ENCODE data around the gene AMH.

The AMH gene

DNA sequence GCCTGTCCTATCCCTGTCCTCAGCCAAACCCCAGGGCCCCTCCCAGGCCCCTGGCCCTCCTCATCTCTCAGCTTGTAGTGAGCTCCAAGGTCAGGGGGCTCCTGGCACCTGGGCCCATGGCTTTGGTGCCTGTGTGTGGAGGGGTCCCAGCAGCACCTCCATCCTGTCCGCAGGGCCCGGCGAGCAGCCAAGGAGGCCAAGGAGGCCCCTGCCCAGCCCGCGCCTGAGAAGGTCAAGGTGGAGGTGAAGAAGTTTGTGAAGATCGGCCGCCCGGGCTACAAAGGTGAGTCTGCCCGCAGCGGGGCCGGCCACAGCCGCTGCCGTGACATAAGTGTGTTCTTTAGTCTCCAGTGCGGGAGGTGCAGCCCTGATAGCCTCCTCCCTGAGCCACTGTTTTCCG is 3.9 kb upstream of the AMH start:
- Mint-ChIP-seq H3K27ac (no peak overlapping the region), H3K36me3 (peaks cover 37% of the 10 kb centered on the region), H3K4me3 (no peak overlapping the region), H3K4me1 (peaks cover 24% of the 10 kb centered on the region), H3K27me3 (peaks cover 12% of the 10 kb centered on the region), H3K9me3 (no peaks in the 10 kb centered on the region)
- no peak for DNase-seq
- CTCF ChIA-PET = interaction anchor here (1.2 kb wide), 1 partner anchor 9 kb away, joined by 3 read pairs; no protein-coding TSS in a partner anchor

DNA sequence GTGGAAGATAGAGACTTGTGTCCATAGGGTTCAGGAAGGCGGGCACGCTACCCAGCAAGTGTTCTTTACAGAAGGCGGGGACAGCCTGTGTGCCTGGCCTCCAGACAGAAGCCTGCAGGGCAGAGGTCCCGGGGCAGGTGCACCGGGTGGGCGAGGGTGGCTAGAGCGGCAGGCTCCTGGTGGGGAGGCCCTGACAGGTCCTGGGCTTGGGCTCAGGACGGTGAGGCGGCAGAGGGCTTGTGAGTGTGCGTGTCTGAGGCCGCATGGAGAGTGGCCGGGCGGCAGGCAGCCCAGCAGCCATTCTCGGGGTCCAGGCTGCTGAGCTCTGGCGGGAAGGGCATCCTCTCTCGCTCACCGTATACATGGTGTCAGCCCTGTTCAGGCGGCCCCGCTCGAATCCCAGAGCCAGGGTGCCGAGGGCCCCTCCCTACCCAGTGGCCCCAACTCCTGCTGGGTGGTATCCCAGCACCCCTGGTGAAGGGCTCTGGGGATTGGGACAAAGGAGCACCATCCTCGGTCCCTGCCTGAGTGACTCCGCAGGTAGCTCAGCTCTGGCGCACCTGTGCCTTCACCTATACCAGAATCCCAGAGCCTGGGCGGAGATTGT is 3.0 kb upstream of the AMH start:
- Mint-ChIP-seq H3K9me3 (no peaks in the 10 kb centered on the region), H3K27me3 (peaks cover 17% of the 10 kb centered on the region), H3K27ac (no peak overlapping the region), H3K4me3 (no peak overlapping the region), H3K4me1 (peaks cover 16% of the 10 kb centered on the region), H3K36me3 (peaks cover 30% of the 10 kb centered on the region)
- no peak for DNase-seq
- CTCF ChIA-PET = interaction anchor here (1.2 kb wide), 1 partner anchor 8 kb away, joined by 3 read pairs; no protein-coding TSS in a partner anchor

- no peaks in the 10 kb centered on the region for H3K9me3 Mint-ChIP-seq
- H3K4me3 Mint-ChIP-seq = no peak overlapping the region
- CTCF ChIA-PET = no interaction called here
- no peak overlapping the region for H3K27ac Mint-ChIP-seq
- H3K27me3 Mint-ChIP-seq = peaks cover 23% of the 10 kb centered on the region
- DNase-seq = no peak
- H3K36me3 Mint-ChIP-seq = peaks cover 26% of the 10 kb centered on the region
- peaks cover 10% of the 10 kb centered on the region for H3K4me1 Mint-ChIP-seq
These were observed 2.2 kb upstream of the AMH start for GRCh38 chr19:2246801-2247361.

GRCh38 chr19:2247433-2248101 is 1.6 kb upstream of the AMH start:
- Mint-ChIP-seq H3K27ac (no peak overlapping the region), H3K9me3 (no peaks in the 10 kb centered on the region), H3K27me3 (peaks cover 30% of the 10 kb centered on the region), H3K4me3 (no peak overlapping the region), H3K4me1 (peaks cover 10% of the 10 kb centered on the region), H3K36me3 (peaks cover 22% of the 10 kb centered on the region)
- CTCF ChIA-PET = no interaction called here
- no peak for DNase-seq

GRCh38 chr19:2248136-2249009 is 750 bp upstream of the AMH start:
- peaks cover 11% of the 10 kb centered on the region for H3K4me1 Mint-ChIP-seq
- H3K27ac Mint-ChIP-seq = no peak overlapping the region
- DNase-seq = no peak
- H3K36me3 Mint-ChIP-seq = peaks cover 19% of the 10 kb centered on the region
- CTCF ChIA-PET = interaction anchor here (1.8 kb wide), 1 partner anchor 26 kb away, joined by 5 read pairs; no protein-coding TSS in a partner anchor
- H3K4me3 Mint-ChIP-seq = no peak overlapping the region
- peaks cover 38% of the 10 kb centered on the region for H3K27me3 Mint-ChIP-seq
- H3K9me3 Mint-ChIP-seq = no peaks in the 10 kb centered on the region

- CTCF ChIA-PET = interaction anchor here (1.8 kb wide), 1 partner anchor 24 kb away, joined by 5 read pairs; no protein-coding TSS in a partner anchor
- no peaks in the 10 kb centered on the region for H3K9me3 Mint-ChIP-seq
- H3K4me1 Mint-ChIP-seq = peaks cover 18% of the 10 kb centered on the region
These were observed 1.0 kb downstream of the AMH start for GRCh38 chr19:2249880-2250765.

GRCh38 chr19:2250766-2251105 is 1.6 kb downstream of the AMH start:
- H3K27me3 Mint-ChIP-seq = peaks cover 58% of the 10 kb centered on the region

More at GRCh38 chr19:2249880-2250765, 1.0 kb downstream of the AMH start:
- H3K27me3 Mint-ChIP-seq = peaks cover 53% of the 10 kb centered on the region
- no peak for DNase-seq
- H3K36me3 Mint-ChIP-seq = peaks cover 9% of the 10 kb centered on the region
- H3K4me3 Mint-ChIP-seq = no peak overlapping the region
- no peak overlapping the region for H3K27ac Mint-ChIP-seq

GRCh38 chr19:2251106-2252054 is 2.3 kb downstream of the AMH start:
- Mint-ChIP-seq H3K27me3 (peaks cover 58% of the 10 kb centered on the region), H3K4me3 (no peak overlapping the region), H3K4me1 (peaks cover 24% of the 10 kb centered on the region), H3K36me3 (peaks cover 6% of the 10 kb centered on the region), H3K9me3 (no peaks in the 10 kb centered on the region), H3K27ac (no peak overlapping the region)
- CTCF ChIA-PET = interaction anchor here (1.1 kb wide), 1 partner anchor 20 kb away, joined by 3 read pairs; no protein-coding TSS in a partner anchor
- no peak for DNase-seq

More at GRCh38 chr19:2250766-2251105, 1.6 kb downstream of the AMH start:
- no peak for DNase-seq
- CTCF ChIA-PET = interaction anchor here (1.1 kb wide), 1 partner anchor 21 kb away, joined by 3 read pairs; no protein-coding TSS in a partner anchor
- Mint-ChIP-seq H3K27ac (no peak overlapping the region), H3K4me3 (no peak overlapping the region), H3K36me3 (peaks cover 8% of the 10 kb centered on the region), H3K4me1 (peaks cover 21% of the 10 kb centered on the region), H3K9me3 (no peaks in the 10 kb centered on the region)

GRCh38 chr19:2252055-2252796 is 3.1 kb downstream of the AMH start:
- CTCF ChIA-PET = interaction anchor here (1.8 kb wide), 1 partner anchor 20 kb away, joined by 7 read pairs; no protein-coding TSS in a partner anchor
- no peaks in the 10 kb centered on the region for H3K9me3 Mint-ChIP-seq
- peaks cover 58% of the 10 kb centered on the region for H3K27me3 Mint-ChIP-seq
- H3K36me3 Mint-ChIP-seq = peaks cover 2% of the 10 kb centered on the region
- no peak for DNase-seq
- peak overlapping the region; percentile 12 for H3K4me3 Mint-ChIP-seq
- no peak overlapping the region for H3K27ac Mint-ChIP-seq
- H3K4me1 Mint-ChIP-seq = peaks cover 29% of the 10 kb centered on the region

- Mint-ChIP-seq H3K4me1 (peaks cover 33% of the 10 kb centered on the region), H3K4me3 (peak overlapping the region; percentile 12), H3K27ac (no peak overlapping the region), H3K9me3 (no peaks in the 10 kb centered on the region), H3K27me3 (peaks cover 58% of the 10 kb centered on the region), H3K36me3 (no peaks in the 10 kb centered on the region)
- DNase-seq = no peak
- CTCF ChIA-PET = interaction anchor here (1.8 kb wide), 1 partner anchor 19 kb away, joined by 7 read pairs; no protein-coding TSS in a partner anchor
These were observed 3.6 kb downstream of the AMH start for GRCh38 chr19:2252797-2253105.

- DNase-seq = peak; percentile 64
- no peaks in the 10 kb centered on the region for H3K36me3 Mint-ChIP-seq
- H3K27me3 Mint-ChIP-seq = peaks cover 58% of the 10 kb centered on the region
- no peak overlapping the region for H3K27ac Mint-ChIP-seq
- peak overlapping the region; percentile 41 for H3K4me3 Mint-ChIP-seq
- H3K4me1 Mint-ChIP-seq = peaks cover 40% of the 10 kb centered on the region
- CTCF ChIA-PET = interaction anchor here (0.6 to 1.8 kb wide), 5 partner anchors 8 to 22 kb away, joined by 3 to 7 read pairs (median 3); no protein-coding TSS in a partner anchor
- H3K9me3 Mint-ChIP-seq = no peaks in the 10 kb centered on the region
These were observed 4.3 kb downstream of the AMH start for GRCh38 chr19:2253106-2254063.

Data from activated naive CD4-positive, alpha-beta T cell treated with anti-CD3 and anti-CD28 coated beads, Interleukin-2, amount 10 ng/mL, durations not matched to agents 7 days and 5 days (primary cell).